Measurements from ENCODE around the gene DEPDC7. TPM values are rescaled to one million over a fixed set of nuclear protein-coding genes. Genes with fewer than 3 reads are reported as not detected.

DEPDC7 gene
- total and polyA plus RNA-seq, 2 of the 13 experiments (the other 11 are each of a cell fraction or from before 2014, with no cell fraction given), result 17.3 to 33.3 TPM

- ChIA-PET POLR2A (interaction anchor here (0.6 to 1.8 kb wide), 8 partner anchors 9 to 174 kb away, joined by 3 to 15 read pairs (median 3); partner anchors contain the start of gene DEPDC7), CTCF (ENCODE audit: low intra/inter-chr PET ratio, low total read pairs) (no interaction called here)
- peak overlapping the region; percentile 62 for H3K27ac ChIP-seq (ENCODE audit: extremely low read length, insufficient read depth, low read length)
- H3K27me3 ChIP-seq (ENCODE audit: control insufficient read depth in 1 of 2, insufficient read depth in 2 of 2, low read length in 2 of 2), result no peaks in the 10 kb centered on the region; a peak in 1 of 5 replicates
- no peaks in the 10 kb centered on the region for H3K79me2 ChIP-seq (ENCODE audit: insufficient read depth, low read length)
- H4K20me1 ChIP-seq (ENCODE audit: insufficient read depth, low read length), result no peaks in the 10 kb centered on the region
- peak overlapping the region; percentile 52 for H3K4me2 ChIP-seq (ENCODE audit: low read depth, low read length)
- peaks cover 31% of the 10 kb centered on the region for H3K4me1 ChIP-seq (ENCODE audit: insufficient read depth, low read length)
- DNase-seq (ENCODE audit: low spot score) (peak; percentile 29), FAIRE-seq (peak; percentile 65), ATAC-seq (peak; percentile 13; the same call in 2 of the 3 replicates)
- BruUV-seq (replicated peaks), result no TSS peak
- H2AFZ ChIP-seq (ENCODE audit: low read length), result no peak overlapping the region
- in situ Hi-C loops (cut with HindIII; ENCODE audit: extremely low pct_ligation_motif_present, low pct_unique_long_range_greater_than_20kb), result no loop called here
- H3K9me3 ChIP-seq (ENCODE audit: low read length), result no peaks in the 10 kb centered on the region
- intact Hi-C loops (cut with micrococcal nuclease; ENCODE audit: unreplicated experiment), result loop anchor here (5.0 kb wide), 1 partner anchor 943 kb away; the partner anchor contains the start of gene RCN1
- 8% methylated on average over 1 of the region's 1 CpG for WGBS (ENCODE audit: low lambda C conversion rate)
- H3K36me3 ChIP-seq (replicated peaks in 1 of 2; ENCODE audit: control insufficient read depth in 1 of 2, insufficient read depth in 2 of 2, low read length in 2 of 2), result peaks cover 1 to 17% of the 10 kb centered on the region in 2 experiments; a peak in 3 of 5 replicates
- H3K4me3 ChIP-seq (replicated peaks in 1 of 3; ENCODE audit: insufficient read depth in 1 of 3, low read depth in 2 of 3, low read length in 3 of 3), result peak overlapping the region in 2 of 3 experiments; percentile 11 to 27; a peak in 1 of 6 replicates
- peak overlapping the region; percentile 35; the same call in 1 of the 2 replicates for H3K9ac ChIP-seq (ENCODE audit: insufficient read depth, low read depth, low read length)
- no peak for TF ChIP-seq FOXM1 (CRISPR knock-in tag; IDR thresholded peaks at IDR 0.05)
- TF ChIP-seq SOX5 (CRISPR knock-in tag; IDR thresholded peaks at IDR 0.05; ENCODE audit: borderline replicate concordance), result no peak
- TF ChIP-seq ZNF556 (CRISPR knock-in tag; IDR thresholded peaks at IDR 0.05; ENCODE audit: borderline replicate concordance), result no peak
- TF ChIP-seq PAXIP1 (CRISPR knock-in tag; conservative IDR thresholded peaks at IDR 0.05), result peak; percentile 59
- TF ChIP-seq NR2F6 (IDR thresholded peaks at IDR 0.05), result 0 out of 2 replicates have a peak, but pooled peaks have one; percentile 9
- no peak for TF ChIP-seq NR2F6 (CRISPR knock-in tag; IDR thresholded peaks at IDR 0.05)
- TF ChIP-seq ZBTB7B (CRISPR knock-in tag; IDR thresholded peaks at IDR 0.05), result no peak
- TF ChIP-seq HNF1A (IDR thresholded peaks at IDR 0.05; ENCODE audit: low read depth), result 0 out of 2 replicates have a peak, but pooled peaks have one; percentile 32
- no peak for TF ChIP-seq HNF1A (CRISPR knock-in tag; IDR thresholded peaks at IDR 0.05; ENCODE audit: borderline replicate concordance)
- no peak for TF ChIP-seq ZNF331 (CRISPR knock-in tag; IDR thresholded peaks at IDR 0.05)
- no peak for TF ChIP-seq ZNF18 (CRISPR knock-in tag; IDR thresholded peaks at IDR 0.05; ENCODE audit: insufficient replicate concordance)
- no peak for TF ChIP-seq MXD1 (CRISPR knock-in tag; IDR thresholded peaks at IDR 0.05)
- no peak for TF ChIP-seq RCOR2 (CRISPR knock-in tag; IDR thresholded peaks at IDR 0.05)
- TF ChIP-seq ZNF747 (CRISPR knock-in tag; IDR thresholded peaks at IDR 0.05; ENCODE audit: borderline replicate concordance), result no peak
- TF ChIP-seq ZNF550 (CRISPR knock-in tag; IDR thresholded peaks at IDR 0.05; ENCODE audit: borderline replicate concordance), result no peak
- no peak for TF ChIP-seq ZFP1 (CRISPR knock-in tag; IDR thresholded peaks at IDR 0.05)
Observed at GRCh38 chr11:33035011-33035410, 19.3 kb downstream of the DEPDC7 start.
